ENCODE measurements around the gene TAOK3.
A peak's percentile ranks its signal among the peaks of the same experiment; 100 is the strongest.
"Not testable (repeated sequence)": the region's sequence is repeated elsewhere in the genome, so short reads cannot be mapped to it uniquely, and the experiment has no call there.

Gene TAOK3

GRCh38 chr12:118292836-118293235 is 79.9 kb downstream of the TAOK3 start:
- no peak for DNase-seq (ENCODE audit: low read depth)
- H3K4me3 ChIP-seq (ENCODE audit: low read depth, low read length): no peak overlapping the region
- TF ChIP-seq MYC (IDR thresholded peaks at IDR 0.05; ENCODE audit: low read depth, low read length): no peak
- TF ChIP-seq MAX (IDR thresholded peaks at IDR 0.05; ENCODE audit: low read depth, low read length): no peak
- TF ChIP-seq CTCF (IDR thresholded peaks at IDR 0.05; ENCODE audit: low read depth, low read length): no peak

- H3K4me3 ChIP-seq (ENCODE audit: low read depth, low read length): no peak overlapping the region
- DNase-seq (ENCODE audit: low read depth): no peak
- TF ChIP-seq MYC (IDR thresholded peaks at IDR 0.05; ENCODE audit: low read depth, low read length): no peak
- no peak for TF ChIP-seq POLR2A (IDR thresholded peaks at IDR 0.05; ENCODE audit: extremely low read depth, insufficient read length)
Measured at GRCh38 chr12:118290130-118290529, 82.6 kb downstream of the TAOK3 start.

GRCh38 chr12:118288174-118288573 is 84.5 kb downstream of the TAOK3 start:
- TF ChIP-seq CTCF (IDR thresholded peaks at IDR 0.05; ENCODE audit: low read depth, low read length) (no peak), MAX (IDR thresholded peaks at IDR 0.05; ENCODE audit: low read depth, low read length) (no peak), POLR2A (IDR thresholded peaks at IDR 0.05; ENCODE audit: extremely low read depth, insufficient read length) (no peak), MYC (IDR thresholded peaks at IDR 0.05; ENCODE audit: low read depth, low read length) (no peak)
- H3K4me3 ChIP-seq (ENCODE audit: low read depth, low read length): no peak overlapping the region
- peak; percentile 20 for DNase-seq (ENCODE audit: low read depth)

GRCh38 chr12:118287728-118288127 is 85.0 kb downstream of the TAOK3 start:
- H3K4me3 ChIP-seq (ENCODE audit: low read depth, low read length): no peak overlapping the region
- TF ChIP-seq POLR2A (IDR thresholded peaks at IDR 0.05; ENCODE audit: extremely low read depth, insufficient read length) (no peak), CTCF (IDR thresholded peaks at IDR 0.05; ENCODE audit: low read depth, low read length) (no peak), MAX (IDR thresholded peaks at IDR 0.05; ENCODE audit: low read depth, low read length) (no peak), MYC (IDR thresholded peaks at IDR 0.05; ENCODE audit: low read depth, low read length) (no peak)
- no peak for DNase-seq (ENCODE audit: low read depth)

GRCh38 chr12:118282767-118283166 is 89.9 kb downstream of the TAOK3 start:
- DNase-seq (ENCODE audit: low read depth): no peak
- TF ChIP-seq POLR2A (IDR thresholded peaks at IDR 0.05; ENCODE audit: extremely low read depth, insufficient read length) (no peak), CTCF (IDR thresholded peaks at IDR 0.05; ENCODE audit: low read depth, low read length) (no peak), MYC (IDR thresholded peaks at IDR 0.05; ENCODE audit: low read depth, low read length) (no peak), MAX (IDR thresholded peaks at IDR 0.05; ENCODE audit: low read depth, low read length) (no peak)
- H3K4me3 ChIP-seq (ENCODE audit: low read depth, low read length): no peak overlapping the region

- DNase-seq (ENCODE audit: low read depth); H3K4me3 ChIP-seq (ENCODE audit: low read depth, low read length): not testable (repeated sequence)
Measured at GRCh38 chr12:118278288-118278687, 94.4 kb downstream of the TAOK3 start.

GRCh38 chr12:118274066-118274465 is 98.6 kb downstream of the TAOK3 start:
- DNase-seq (ENCODE audit: low read depth): no peak
- no peak overlapping the region for H3K4me3 ChIP-seq (ENCODE audit: low read depth, low read length)
- TF ChIP-seq MAX (IDR thresholded peaks at IDR 0.05; ENCODE audit: low read depth, low read length) (no peak), MYC (IDR thresholded peaks at IDR 0.05; ENCODE audit: low read depth, low read length) (no peak)
